DND-41 (cell line): ENCODE data around the gene LHX5.

Experiments
- ATAC-seq: fragments of 200-7000 bp; cut with Tn5 transposase; 3 replicates; pipeline ENCODE4 v1.9.1; 2021; ENCODE audit warnings: low read depth; ENCODE audit not compliant: insufficient read depth
- DNase-seq: peaks from one replicate; pipeline ENCODE4 v3.0.0-alpha.2; 2020
- H2AFZ ChIP-seq: 2 replicates; pipeline ENCODE4 v1.6.0; 2012; ENCODE audit warnings: low read depth, low read length
- H3K27ac ChIP-seq: 2 replicates; pipeline ENCODE4 v1.5.1; 2012; ENCODE audit warnings: low read length, inconsistent platforms
- H3K27me3 ChIP-seq: fragments of 200-600 bp; sonication (generic); 2 replicates; pipeline ENCODE4 v1.6.0; 2012; ENCODE audit warnings: low read length, mild to moderate bottlenecking, inconsistent platforms; ENCODE audit not compliant: insufficient read depth, poor library complexity
- H3K36me3 ChIP-seq: 2 replicates; pipeline ENCODE4 v1.5.1; 2012; ENCODE audit warnings: low read length, inconsistent platforms; ENCODE audit not compliant: insufficient read depth
- H3K4me1 ChIP-seq: 2 replicates; pipeline ENCODE4 v1.5.1; 2012; ENCODE audit warnings: mild to moderate bottlenecking, low read length; ENCODE audit not compliant: insufficient read depth
- H3K4me2 ChIP-seq: 2 replicates; pipeline ENCODE4 v1.6.0; 2012; ENCODE audit warnings: mild to moderate bottlenecking, moderate library complexity, low read length, inconsistent platforms; ENCODE audit not compliant: insufficient read depth
- H3K4me3 ChIP-seq, 2 experiments: fragments of 200-600 bp in 1 of 2; shearing (Covaris generic) in 1 of 2; 2 replicates each; pipeline ENCODE4 v1.5.1; 2012 to 2016; ENCODE audit warnings: inconsistent platforms in 2 of 2, low read length in 2 of 2, mild to moderate bottlenecking in 2 of 2, low read depth in 1 of 2, moderate library complexity in 1 of 2
- H3K79me2 ChIP-seq: 2 replicates; pipeline ENCODE4 v1.6.0; 2012; ENCODE audit warnings: low read length, inconsistent platforms; ENCODE audit not compliant: insufficient read depth
- H3K9ac ChIP-seq: 2 replicates; pipeline ENCODE4 v1.6.0; 2012; ENCODE audit warnings: low read depth, mild to moderate bottlenecking, inconsistent platforms, low read length, moderate library complexity
- H3K9me3 ChIP-seq: 2 replicates; pipeline ENCODE4 v1.5.1; 2012; ENCODE audit warnings: low read length, moderate library complexity, mild to moderate bottlenecking, inconsistent platforms; ENCODE audit not compliant: insufficient read depth, severe bottlenecking
- H4K20me1 ChIP-seq: 2 replicates; pipeline ENCODE4 v1.6.0; 2012; ENCODE audit warnings: low read length; ENCODE audit not compliant: insufficient read depth
- CTCF ChIP-seq: IDR thresholded peaks from 2 replicates; pipeline ENCODE4 v1.5.1; 2012; ENCODE audit warnings: borderline replicate concordance, low read length, moderate library complexity, mild to moderate bottlenecking; ENCODE audit not compliant: poor library complexity, severe bottlenecking; ENCODE audit errors: extremely low read depth
- EZH2 ChIP-seq: IDR thresholded peaks from 3 replicates; pipeline ENCODE4 v1.6.1; 2012; ENCODE audit warnings: borderline replicate concordance, low read depth, mild to moderate bottlenecking, moderate library complexity, low read length, inconsistent platforms; ENCODE audit not compliant: severe bottlenecking

Gene LHX5

GRCh38 chr12:113514602-113515001 is 42.9 kb upstream of the LHX5 start:
- no peak for TF ChIP-seq CTCF
- TF ChIP-seq EZH2, result no peak
- no peaks in the 10 kb centered on the region for H3K9me3 ChIP-seq
- peaks cover 19% of the 10 kb centered on the region for H3K27me3 ChIP-seq
- H3K79me2 ChIP-seq, result no peaks in the 10 kb centered on the region
- no peak overlapping the region for H3K9ac ChIP-seq
- no peak overlapping the region for H3K27ac ChIP-seq
- no peak overlapping the region for H3K4me2 ChIP-seq
- no peaks in the 10 kb centered on the region for H3K4me1 ChIP-seq
- no peak overlapping the region for H2AFZ ChIP-seq
- ATAC-seq, result no peak
- no peaks in the 10 kb centered on the region for H4K20me1 ChIP-seq
- DNase-seq, result no peak
- H3K4me3 ChIP-seq, result no peak overlapping the region
- H3K36me3 ChIP-seq, result no peaks in the 10 kb centered on the region

- Histone ChIP-seq H3K36me3 (no peaks in the 10 kb centered on the region), H3K27me3 (peaks cover 19% of the 10 kb centered on the region), H3K27ac (no peak overlapping the region), H4K20me1 (no peaks in the 10 kb centered on the region), H2AFZ (no peak overlapping the region), H3K9ac (no peak overlapping the region), H3K4me1 (no peaks in the 10 kb centered on the region), H3K4me2 (no peak overlapping the region), H3K9me3 (no peaks in the 10 kb centered on the region), H3K79me2 (no peaks in the 10 kb centered on the region), H3K4me3 (no peak overlapping the region)
- ATAC-seq, result no peak
- DNase-seq, result no peak
- TF ChIP-seq CTCF (no peak), EZH2 (no peak)
These were observed 40.9 kb upstream of the LHX5 start for GRCh38 chr12:113512568-113512967.

GRCh38 chr12:113506867-113507266 is 35.2 kb upstream of the LHX5 start:
- no peaks in the 10 kb centered on the region for H3K9me3 ChIP-seq
- H3K36me3 ChIP-seq, result no peaks in the 10 kb centered on the region
- TF ChIP-seq CTCF (no peak), EZH2 (no peak)
- ATAC-seq (no peak), DNase-seq (no peak)
- H4K20me1 ChIP-seq, result no peaks in the 10 kb centered on the region
- no peaks in the 10 kb centered on the region for H3K4me1 ChIP-seq
- no peak overlapping the region for H3K27ac ChIP-seq
- no peaks in the 10 kb centered on the region for H3K79me2 ChIP-seq
- H3K4me2 ChIP-seq, result no peak overlapping the region
- no peak overlapping the region for H2AFZ ChIP-seq
- no peak overlapping the region for H3K9ac ChIP-seq
- peaks cover 5% of the 10 kb centered on the region for H3K27me3 ChIP-seq
- no peak overlapping the region for H3K4me3 ChIP-seq

GRCh38 chr12:113505941-113506340 is 34.3 kb upstream of the LHX5 start:
- Histone ChIP-seq H4K20me1 (no peaks in the 10 kb centered on the region), H3K4me1 (no peaks in the 10 kb centered on the region), H3K9me3 (no peaks in the 10 kb centered on the region), H3K27ac (no peak overlapping the region), H3K4me2 (no peak overlapping the region), H3K4me3 (no peak overlapping the region), H3K27me3 (peaks cover 8% of the 10 kb centered on the region), H3K9ac (no peak overlapping the region), H3K79me2 (no peaks in the 10 kb centered on the region), H2AFZ (no peak overlapping the region), H3K36me3 (no peaks in the 10 kb centered on the region)
- ATAC-seq (no peak), DNase-seq (no peak)
- TF ChIP-seq CTCF, result no peak
- TF ChIP-seq EZH2, result no peak
